Neural crest cell (in vitro differentiated cells): ENCODE measurements around the gene NKX2-8. TPM values are rescaled to one million over a fixed set of nuclear protein-coding genes. Genes with fewer than 3 reads are reported as not detected.

Source experiments
- DNase-seq: peaks from one replicate; pipeline ENCODE4 v3.0.0; 2021; ENCODE audit warnings: low read depth, mixed read lengths, low spot score
- H3K27ac Mint-ChIP-seq: one replicate; pipeline ENCODE4 v1.8.0; 2021; ENCODE audit warnings: mild to moderate bottlenecking, mixed read lengths; ENCODE audit not compliant: unreplicated experiment
- H3K27me3 Mint-ChIP-seq: 2 replicates; pipeline ENCODE4 v1.8.0; 2021; ENCODE audit warnings: low read depth, mild to moderate bottlenecking, mixed read lengths
- H3K36me3 Mint-ChIP-seq: 2 replicates; pipeline ENCODE4 v1.8.0; 2021; ENCODE audit warnings: low read depth, mild to moderate bottlenecking, mixed read lengths
- H3K4me1 Mint-ChIP-seq: 2 replicates; pipeline ENCODE4 v1.8.0; 2021; ENCODE audit warnings: mixed read lengths
- H3K4me3 Mint-ChIP-seq: one replicate; pipeline ENCODE4 v1.8.0; 2021; ENCODE audit warnings: mild to moderate bottlenecking, mixed read lengths
- H3K9me3 Mint-ChIP-seq: 2 replicates; pipeline ENCODE4 v1.8.0; 2021; ENCODE audit warnings: mixed read lengths
- total RNA-seq: library from RNA; stranded (reverse); gene quantifications from 2 replicates; pipeline ENCODE4 v1.2.1, GENCODE V29; 2021
- TF ChIP-seq, protein P1 (sequence below): fragments of 200-600 bp; sonication (generic); conservative IDR thresholded peaks from 2 replicates; pipeline ENCODE4 v1.5.0; 2021; ENCODE audit warnings: antibody characterized with exemption, mild to moderate bottlenecking

The NKX2-8 gene
- total RNA-seq, 1 donor from 2014 or later, result not detected

DNA sequence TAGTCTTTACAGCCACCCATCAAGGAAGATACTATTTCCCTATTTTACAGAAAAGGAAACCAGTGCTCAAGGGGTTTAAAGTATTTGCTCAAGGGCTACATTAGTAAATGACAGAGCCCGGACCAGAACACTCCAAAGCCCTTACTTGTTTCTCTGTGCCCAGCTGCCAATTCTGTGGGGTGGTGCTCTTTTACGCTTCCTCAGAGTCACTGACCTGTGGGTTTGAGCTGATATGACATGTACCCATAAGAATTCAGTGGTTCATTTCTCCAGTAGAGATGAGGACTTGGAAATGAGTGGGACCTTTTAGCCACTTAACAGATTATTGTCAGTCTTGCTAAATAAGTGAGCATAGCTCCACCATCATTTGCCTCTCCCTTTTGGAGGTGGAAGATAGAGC, 37.4 kb upstream of the NKX2-8 start:
- H3K27me3 Mint-ChIP-seq, result peaks cover 83% of the 10 kb centered on the region
- no peak for DNase-seq
- H3K4me3 Mint-ChIP-seq, result no peak overlapping the region
- peaks cover 3% of the 10 kb centered on the region for H3K9me3 Mint-ChIP-seq
- TF ChIP-seq, protein P1, sequence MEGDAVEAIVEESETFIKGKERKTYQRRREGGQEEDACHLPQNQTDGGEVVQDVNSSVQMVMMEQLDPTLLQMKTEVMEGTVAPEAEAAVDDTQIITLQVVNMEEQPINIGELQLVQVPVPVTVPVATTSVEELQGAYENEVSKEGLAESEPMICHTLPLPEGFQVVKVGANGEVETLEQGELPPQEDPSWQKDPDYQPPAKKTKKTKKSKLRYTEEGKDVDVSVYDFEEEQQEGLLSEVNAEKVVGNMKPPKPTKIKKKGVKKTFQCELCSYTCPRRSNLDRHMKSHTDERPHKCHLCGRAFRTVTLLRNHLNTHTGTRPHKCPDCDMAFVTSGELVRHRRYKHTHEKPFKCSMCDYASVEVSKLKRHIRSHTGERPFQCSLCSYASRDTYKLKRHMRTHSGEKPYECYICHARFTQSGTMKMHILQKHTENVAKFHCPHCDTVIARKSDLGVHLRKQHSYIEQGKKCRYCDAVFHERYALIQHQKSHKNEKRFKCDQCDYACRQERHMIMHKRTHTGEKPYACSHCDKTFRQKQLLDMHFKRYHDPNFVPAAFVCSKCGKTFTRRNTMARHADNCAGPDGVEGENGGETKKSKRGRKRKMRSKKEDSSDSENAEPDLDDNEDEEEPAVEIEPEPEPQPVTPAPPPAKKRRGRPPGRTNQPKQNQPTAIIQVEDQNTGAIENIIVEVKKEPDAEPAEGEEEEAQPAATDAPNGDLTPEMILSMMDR, result no peak
- H3K36me3 Mint-ChIP-seq, result no peaks in the 10 kb centered on the region
- no peak overlapping the region for H3K27ac Mint-ChIP-seq
- H3K4me1 Mint-ChIP-seq, result no peaks in the 10 kb centered on the region

DNA sequence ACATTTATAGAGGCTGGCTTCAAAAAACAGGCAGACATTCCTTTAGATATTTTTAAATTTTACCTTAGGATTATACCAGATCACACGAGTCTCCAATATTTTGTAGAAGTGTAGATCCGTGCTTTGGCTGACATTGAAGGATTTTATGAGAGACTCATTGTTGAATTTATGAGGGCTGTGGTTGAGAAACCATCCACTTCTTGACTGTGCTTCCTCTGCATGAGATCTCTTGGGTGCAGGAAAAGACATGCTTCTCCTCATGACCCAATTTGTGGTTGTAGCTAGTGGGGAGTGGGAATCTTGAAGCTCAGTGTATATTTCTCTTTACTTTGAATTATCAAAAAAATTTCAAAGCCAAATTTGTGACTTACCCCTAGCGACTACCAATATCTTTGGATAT, 36.7 kb upstream of the NKX2-8 start:
- no peak overlapping the region for H3K27ac Mint-ChIP-seq
- no peaks in the 10 kb centered on the region for H3K36me3 Mint-ChIP-seq
- no peak overlapping the region for H3K4me3 Mint-ChIP-seq
- peaks cover 84% of the 10 kb centered on the region for H3K27me3 Mint-ChIP-seq
- no peak for DNase-seq
- no peaks in the 10 kb centered on the region for H3K4me1 Mint-ChIP-seq
- peaks cover 3% of the 10 kb centered on the region for H3K9me3 Mint-ChIP-seq
- TF ChIP-seq, protein P1, result no peak

DNA sequence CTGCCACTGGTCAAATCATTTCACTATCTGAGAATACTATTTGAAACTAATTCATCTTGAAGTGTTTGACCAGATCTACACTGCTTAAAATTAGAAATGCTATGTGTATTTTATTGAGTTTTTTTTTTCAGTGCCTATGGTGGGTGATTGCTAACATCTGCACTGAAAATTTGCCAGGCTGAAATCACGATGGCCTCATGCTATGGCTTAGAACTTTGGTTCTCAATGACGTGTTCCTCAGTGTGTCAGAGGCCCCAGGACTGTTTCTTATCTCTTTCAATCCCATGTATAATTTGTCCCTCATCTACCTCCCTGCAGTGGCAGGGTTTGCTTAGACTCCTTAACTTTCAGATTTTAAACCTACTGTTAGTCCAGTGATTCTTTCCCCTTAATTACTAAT, 36.2 kb upstream of the NKX2-8 start:
- no peak overlapping the region for H3K4me3 Mint-ChIP-seq
- H3K36me3 Mint-ChIP-seq, result no peaks in the 10 kb centered on the region
- H3K4me1 Mint-ChIP-seq, result no peaks in the 10 kb centered on the region
- peaks cover 87% of the 10 kb centered on the region for H3K27me3 Mint-ChIP-seq
- no peak overlapping the region for H3K27ac Mint-ChIP-seq
- DNase-seq, result no peak
- H3K9me3 Mint-ChIP-seq, result peaks cover 3% of the 10 kb centered on the region
- TF ChIP-seq, protein P1, result no peak

DNA sequence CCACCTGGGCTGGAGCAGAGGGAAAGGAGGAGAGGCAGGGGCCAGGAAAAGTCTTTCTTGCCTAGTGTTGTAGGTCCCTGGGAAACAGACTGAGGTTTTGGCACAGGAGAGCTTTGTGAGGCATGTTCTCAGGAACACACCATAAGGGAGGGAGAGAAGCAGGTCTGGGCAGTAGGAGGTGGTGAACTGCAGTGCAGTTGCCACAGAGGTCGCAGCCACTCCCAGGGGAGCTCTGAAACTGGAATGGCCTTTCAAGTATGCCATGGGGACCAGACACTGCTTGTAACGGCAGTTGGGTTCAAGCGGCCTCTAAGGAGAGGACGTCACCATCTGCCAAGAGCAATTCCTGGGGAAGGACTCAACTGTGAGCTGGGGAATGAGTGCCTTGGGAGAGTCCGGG, 35.4 kb upstream of the NKX2-8 start:
- H3K36me3 Mint-ChIP-seq, result no peaks in the 10 kb centered on the region
- no peak overlapping the region for H3K27ac Mint-ChIP-seq
- H3K27me3 Mint-ChIP-seq, result peaks cover 90% of the 10 kb centered on the region
- TF ChIP-seq, protein P1, result no peak
- DNase-seq, result no peak
- H3K4me3 Mint-ChIP-seq, result no peak overlapping the region
- peaks cover 3% of the 10 kb centered on the region for H3K9me3 Mint-ChIP-seq
- no peaks in the 10 kb centered on the region for H3K4me1 Mint-ChIP-seq

DNA sequence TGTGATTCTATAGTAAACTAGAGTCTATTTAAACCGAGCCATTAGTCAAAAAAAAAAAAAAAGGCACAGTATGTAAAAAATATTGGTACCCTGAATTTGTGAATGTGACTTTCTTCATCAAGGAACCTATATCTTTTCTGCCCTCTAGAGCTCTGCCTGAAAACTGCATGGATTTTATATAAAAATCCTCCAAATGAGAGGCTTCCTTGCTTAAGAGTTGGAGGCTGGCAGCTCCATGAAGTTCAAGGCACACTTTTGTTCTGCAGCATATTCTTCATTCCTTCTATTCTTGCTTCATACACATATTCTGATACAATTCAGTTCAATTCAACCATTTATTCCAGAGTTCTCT, 23.1 kb upstream of the NKX2-8 start:
- Mint-ChIP-seq H3K4me1 (peaks cover 1% of the 10 kb centered on the region), H3K4me3 (no peak overlapping the region), H3K9me3 (no peaks in the 10 kb centered on the region), H3K27ac (no peak overlapping the region), H3K36me3 (no peaks in the 10 kb centered on the region), H3K27me3 (peaks cover 78% of the 10 kb centered on the region)
- TF ChIP-seq, protein P1, result no peak
- no peak for DNase-seq
